ENCODE data around the gene MYO9B. TPM values are rescaled to one million over a fixed set of nuclear protein-coding genes. Genes with fewer than 3 reads are reported as not detected.

The MYO9B gene
- total RNA-seq, 1 experiment from 2014 or later, result 68.3 TPM

DNA sequence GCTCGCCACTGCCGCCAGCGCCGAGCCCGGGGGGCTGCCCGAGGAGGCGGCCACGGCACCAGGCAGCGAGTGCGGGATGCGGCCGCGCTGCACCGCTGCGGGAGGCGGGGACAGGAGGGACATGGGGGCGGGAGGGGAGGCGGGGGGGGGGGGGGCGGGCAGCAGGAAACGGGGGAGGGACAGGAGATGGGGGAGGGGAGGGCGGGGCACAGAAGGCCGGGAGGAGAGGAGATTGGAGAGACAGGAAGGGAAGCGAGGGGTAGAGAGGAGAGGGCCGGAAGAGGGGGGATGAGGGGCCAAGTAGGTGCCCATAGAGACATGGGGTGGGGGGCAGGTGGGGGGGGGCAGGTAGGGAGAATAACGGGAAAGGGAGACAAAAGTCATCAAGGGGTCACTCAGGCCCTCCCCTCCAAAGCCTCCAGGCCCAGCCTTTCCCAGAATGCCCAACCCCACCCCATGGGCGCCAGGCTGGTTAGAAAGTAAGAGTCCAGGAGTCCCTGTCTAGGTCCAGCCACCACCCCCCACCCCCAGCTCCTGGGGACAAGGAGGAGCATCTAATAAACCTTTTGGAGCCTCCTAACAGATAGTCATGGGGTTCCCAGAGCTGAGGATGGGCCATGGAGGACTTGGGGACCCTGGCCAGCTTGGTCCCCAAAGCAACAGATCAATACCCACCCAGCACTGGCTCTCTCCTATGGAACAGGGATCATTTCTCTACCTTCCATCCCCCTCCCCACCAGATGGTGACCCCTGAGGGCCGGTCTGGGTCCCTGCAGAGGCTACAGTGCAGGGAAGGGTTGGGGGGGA lies 160.6 kb downstream of the MYO9B start:
- intact Hi-C loops (cut with micrococcal nuclease), result no loop called here
- no peaks in the 10 kb centered on the region; the same call in 1 of the 2 replicates for H3K4me1 ChIP-seq (ENCODE audit: insufficient read depth, low read length)
- peak overlapping the region; percentile 66 for H3K4me2 ChIP-seq (ENCODE audit: low read length)
- no peaks in the 10 kb centered on the region for H3F3A ChIP-seq (ENCODE audit: low read length, unreplicated experiment)
- no peaks in the 10 kb centered on the region; the same call in 1 of the 2 replicates for H4K20me1 ChIP-seq (ENCODE audit: low read length)
- peaks cover 42% of the 10 kb centered on the region for H3K79me2 ChIP-seq (ENCODE audit: low read length)
- no TSS peak for BruUV-seq (replicated peaks)
- H3K4me3 ChIP-seq (ENCODE audit: low read length), result peak overlapping the region; percentile 61; the same call in 1 of the 2 replicates
- no peaks in the 10 kb centered on the region for H3K9me2 ChIP-seq (replicated peaks; ENCODE audit: low read length)
- H3K27me3 ChIP-seq (ENCODE audit: low read length), result no peaks in the 10 kb centered on the region
- ATAC-seq (peak; percentile 28), DNase-seq (no peak)
- CTCF ChIA-PET, result interaction anchor here (0.6 kb wide), 2 partner anchors 8 to 45 kb away, joined by 3 to 5 read pairs; no protein-coding TSS in a partner anchor
- H3K27ac ChIP-seq (ENCODE audit: low read length), result no peak overlapping the region
- no peaks in the 10 kb centered on the region for H3K9me3 ChIP-seq (ENCODE audit: low read length)
- no peak overlapping the region for H2AFZ ChIP-seq (ENCODE audit: low read length)
- H3K9ac ChIP-seq (ENCODE audit: low read length), result peak overlapping the region; percentile 37; the same call in 1 of the 2 replicates
- peaks cover 19% of the 10 kb centered on the region; the same call in 1 of the 2 replicates for H3K36me3 ChIP-seq (ENCODE audit: low read depth, low read length)
- TF ChIP-seq, protein P1, sequence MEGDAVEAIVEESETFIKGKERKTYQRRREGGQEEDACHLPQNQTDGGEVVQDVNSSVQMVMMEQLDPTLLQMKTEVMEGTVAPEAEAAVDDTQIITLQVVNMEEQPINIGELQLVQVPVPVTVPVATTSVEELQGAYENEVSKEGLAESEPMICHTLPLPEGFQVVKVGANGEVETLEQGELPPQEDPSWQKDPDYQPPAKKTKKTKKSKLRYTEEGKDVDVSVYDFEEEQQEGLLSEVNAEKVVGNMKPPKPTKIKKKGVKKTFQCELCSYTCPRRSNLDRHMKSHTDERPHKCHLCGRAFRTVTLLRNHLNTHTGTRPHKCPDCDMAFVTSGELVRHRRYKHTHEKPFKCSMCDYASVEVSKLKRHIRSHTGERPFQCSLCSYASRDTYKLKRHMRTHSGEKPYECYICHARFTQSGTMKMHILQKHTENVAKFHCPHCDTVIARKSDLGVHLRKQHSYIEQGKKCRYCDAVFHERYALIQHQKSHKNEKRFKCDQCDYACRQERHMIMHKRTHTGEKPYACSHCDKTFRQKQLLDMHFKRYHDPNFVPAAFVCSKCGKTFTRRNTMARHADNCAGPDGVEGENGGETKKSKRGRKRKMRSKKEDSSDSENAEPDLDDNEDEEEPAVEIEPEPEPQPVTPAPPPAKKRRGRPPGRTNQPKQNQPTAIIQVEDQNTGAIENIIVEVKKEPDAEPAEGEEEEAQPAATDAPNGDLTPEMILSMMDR (conservative IDR thresholded peaks at IDR 0.05; ENCODE audit: low read depth, low read length), result no peak
- TF ChIP-seq EZH2phosphoT487 (IDR thresholded peaks at IDR 0.05; ENCODE audit: borderline replicate concordance, low read length), result no peak
- no peak for TF ChIP-seq EZH2 (IDR thresholded peaks at IDR 0.05; ENCODE audit: low read length, unreplicated experiment)
- POLR2A ChIA-PET (ENCODE audit: unreplicated experiment), result no interaction called here

DNA sequence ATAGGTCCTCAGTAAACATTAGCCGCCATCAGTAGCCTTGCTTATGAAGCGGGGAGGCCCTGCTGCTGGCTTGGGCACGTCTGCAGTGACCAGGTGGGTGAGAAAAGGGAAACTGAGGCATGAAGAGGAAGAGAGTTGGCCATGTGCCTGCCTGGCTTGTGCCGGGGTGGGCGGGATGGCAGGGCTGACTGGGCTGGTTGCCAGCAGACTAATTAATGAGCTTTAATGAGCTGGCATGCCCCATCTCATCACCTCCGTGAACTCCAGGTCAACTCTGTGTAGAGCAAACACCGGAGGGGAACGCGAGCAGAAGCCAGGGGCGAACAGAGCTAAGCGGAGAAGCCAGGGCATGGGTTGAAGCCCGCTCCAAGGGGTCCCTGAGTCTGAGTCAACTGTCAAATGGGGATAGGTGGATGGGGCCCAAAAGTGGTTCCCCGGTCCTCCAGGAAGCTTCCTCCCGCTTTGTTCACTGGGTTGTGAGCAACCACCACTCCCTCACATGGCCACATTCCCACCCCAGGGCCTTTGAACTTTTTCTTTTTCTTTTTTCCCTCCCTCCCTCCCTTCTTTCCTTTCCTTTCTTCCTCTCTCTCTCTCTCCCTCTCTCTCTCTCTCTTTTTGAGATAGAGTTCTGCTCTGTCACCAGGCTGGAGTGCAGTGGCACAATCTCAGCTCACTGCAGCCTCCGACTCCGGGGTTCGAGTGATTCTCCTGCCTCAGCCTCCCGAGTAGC lies 161.4 kb downstream of the MYO9B start:
- H3K4me1 ChIP-seq (ENCODE audit: insufficient read depth, low read length), result no peaks in the 10 kb centered on the region; the same call in 1 of the 2 replicates
- H3K9me3 ChIP-seq (ENCODE audit: low read length), result no peaks in the 10 kb centered on the region
- H3K4me2 ChIP-seq (ENCODE audit: low read length), result no peak overlapping the region
- intact Hi-C loops (cut with micrococcal nuclease), result no loop called here
- TF ChIP-seq, protein P1 (conservative IDR thresholded peaks at IDR 0.05; ENCODE audit: low read depth, low read length), result no peak
- TF ChIP-seq EZH2 (IDR thresholded peaks at IDR 0.05; ENCODE audit: low read length, unreplicated experiment), result no peak
- TF ChIP-seq EZH2phosphoT487 (IDR thresholded peaks at IDR 0.05; ENCODE audit: borderline replicate concordance, low read length), result no peak
- H3K9ac ChIP-seq (ENCODE audit: low read length), result no peak overlapping the region
- no peaks in the 10 kb centered on the region for H3K9me2 ChIP-seq (replicated peaks; ENCODE audit: low read length)
- peaks cover 15% of the 10 kb centered on the region; the same call in 1 of the 2 replicates for H3K36me3 ChIP-seq (ENCODE audit: low read depth, low read length)
- ChIA-PET POLR2A (ENCODE audit: unreplicated experiment) (no interaction called here), CTCF (interaction anchor here (0.6 kb wide), 2 partner anchors 44 to 48 kb away, joined by 3 to 5 read pairs; no protein-coding TSS in a partner anchor)
- DNase-seq (no peak), ATAC-seq (no peak)
- no peak overlapping the region for H2AFZ ChIP-seq (ENCODE audit: low read length)
- H3K27ac ChIP-seq (ENCODE audit: low read length), result no peak overlapping the region
- H3K79me2 ChIP-seq (ENCODE audit: low read length), result peaks cover 51% of the 10 kb centered on the region
- no peak overlapping the region for H3K4me3 ChIP-seq (ENCODE audit: low read length)
- H3F3A ChIP-seq (ENCODE audit: low read length, unreplicated experiment), result no peaks in the 10 kb centered on the region
- no peaks in the 10 kb centered on the region for H3K27me3 ChIP-seq (ENCODE audit: low read length)
- BruUV-seq (replicated peaks), result no TSS peak
- H4K20me1 ChIP-seq (ENCODE audit: low read length), result no peaks in the 10 kb centered on the region; the same call in 1 of the 2 replicates
